A673 (cell line): ENCODE results near the gene FANCL. TPM values are rescaled to one million over a fixed set of nuclear protein-coding genes. Genes with fewer than 3 reads are reported as not detected.
"Not testable (repeated sequence)": the region's sequence is repeated elsewhere in the genome, so short reads cannot be mapped to it uniquely, and the experiment has no call there.

Experiments used
- BruUV-seq: library from RNA; stranded (reverse); fragments of 400-500 nt; replicated peaks from 2 replicates; lab custom pipeline; 2021; lab: Mats Ljungman, UMichigan
- CTCF ChIA-PET: fragments of 300-600 bp; sonication (Branson Sonifier 250); formaldehyde crosslinking; loops from one replicate; lab custom pipeline; 2022; ENCODE audit warnings: antibody characterized with exemption; lab: Charles Lee
- POLR2A ChIA-PET: fragments of 300-600 bp; sonication (Branson Sonifier 250); formaldehyde crosslinking; loops from one replicate; lab custom pipeline; 2022; ENCODE audit warnings: antibody characterized with exemption; ENCODE audit not compliant: low non-redundant PET; lab: Charles Lee
- DNase-seq: peaks from one replicate; pipeline ENCODE4 v3.0.0-alpha.2; 2015; ENCODE audit warnings: low spot score
- H3K27ac ChIP-seq: fragments of 200-600 bp; sonication (generic); 2 replicates; pipeline ENCODE4 v1.5.1; 2016; ENCODE audit warnings: mixed run types, low read depth, mild to moderate bottlenecking, mixed read lengths, antibody characterized with exemption, low read length; ENCODE audit not compliant: poor library complexity, severe bottlenecking
- H3K27me3 ChIP-seq: fragments of 200-600 bp; sonication (generic); replicated peaks from 2 replicates; pipeline ENCODE4 v1.6.1; 2017; ENCODE audit warnings: mixed run types, low read depth, mild to moderate bottlenecking, mixed read lengths, antibody characterized with exemption, low read length; ENCODE audit not compliant: insufficient read depth, poor library complexity
- H3K36me3 ChIP-seq: fragments of 200-600 bp; sonication (generic); 2 replicates; pipeline ENCODE4 v1.6.1; 2016; ENCODE audit warnings: mixed run types, mild to moderate bottlenecking, mixed read lengths, antibody characterized with exemption, low read length; ENCODE audit not compliant: insufficient read depth, poor library complexity, severe bottlenecking
- H3K4me1 ChIP-seq: fragments of 200-600 bp; sonication (generic); 2 replicates; pipeline ENCODE4 v1.6.1; 2017; ENCODE audit warnings: mixed run types, mild to moderate bottlenecking, mixed read lengths, antibody characterized with exemption, low read length; ENCODE audit not compliant: insufficient read depth, poor library complexity, severe bottlenecking
- H3K4me3 ChIP-seq: fragments of 200-600 bp; sonication (generic); 2 replicates; pipeline ENCODE4 v1.5.1; 2016; ENCODE audit warnings: low read depth, mixed run types, mild to moderate bottlenecking, mixed read lengths, low read length; ENCODE audit not compliant: poor library complexity, severe bottlenecking
- H3K9me3 ChIP-seq: fragments of 200-600 bp; sonication (generic); 2 replicates; pipeline ENCODE4 v1.6.1; 2016; ENCODE audit warnings: mixed run types, low read depth, mild to moderate bottlenecking, mixed read lengths, antibody characterized with exemption, low read length; ENCODE audit not compliant: poor library complexity, severe bottlenecking
- EZH2 ChIP-seq: fragments of 200-600 bp; sonication (generic); IDR thresholded peaks from 2 replicates; pipeline ENCODE4 v1.6.1; 2017; ENCODE audit warnings: borderline replicate concordance, low read depth, mild to moderate bottlenecking, mixed read lengths, antibody characterized with exemption, low read length; ENCODE audit not compliant: poor library complexity, severe bottlenecking
- intact Hi-C: fragments of 100-400 bp; cut with micrococcal nuclease; formaldehyde crosslinking; loops from one replicate; pipeline ENCODE4 v1.10.0; 2022; ENCODE audit not compliant: unreplicated experiment
- total RNA-seq: library from RNA; stranded (reverse); gene quantifications from 2 replicates; pipeline ENCODE4 v1.2.3, GENCODE V29; 2021
- TF ChIP-seq, protein P1 (sequence below): fragments of 300-800, 200-600 bp; sonication (generic); conservative IDR thresholded peaks from 2 replicates; pipeline ENCODE4 v1.5.1; 2017; ENCODE audit warnings: low read depth, mild to moderate bottlenecking, antibody characterized with exemption, low read length, moderate library complexity, mixed read lengths

FANCL gene
- total RNA-seq, 1 experiment from 2014 or later: 34.7 TPM

DNA sequence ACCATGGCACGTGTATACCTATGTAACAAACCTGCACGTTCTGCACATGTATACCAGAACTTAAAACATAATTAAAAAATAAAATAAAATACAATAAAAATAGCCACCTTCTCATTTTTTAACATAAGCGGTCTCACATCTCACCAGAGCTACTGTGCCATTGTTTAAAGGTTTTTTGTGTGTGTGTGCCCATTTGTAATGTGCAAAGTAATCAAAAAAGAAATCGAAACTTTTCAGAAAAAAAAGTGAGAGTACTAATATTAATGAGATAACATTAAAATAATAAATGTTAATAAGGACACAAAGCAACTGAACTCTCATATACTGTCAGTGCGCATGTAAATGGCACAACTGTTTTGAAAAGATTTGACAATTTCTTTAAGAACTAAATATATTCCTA is 60.5 kb downstream of the FANCL start:
- ChIA-PET POLR2A (no interaction called here), CTCF (no interaction called here)
- Histone ChIP-seq H3K4me3 (no peak overlapping the region), H3K9me3 (no peaks in the 10 kb centered on the region), H3K36me3 (no peaks in the 10 kb centered on the region), H3K27me3 (no peaks in the 10 kb centered on the region), H3K27ac (no peak overlapping the region), H3K4me1 (no peaks in the 10 kb centered on the region)
- TF ChIP-seq, protein P1, sequence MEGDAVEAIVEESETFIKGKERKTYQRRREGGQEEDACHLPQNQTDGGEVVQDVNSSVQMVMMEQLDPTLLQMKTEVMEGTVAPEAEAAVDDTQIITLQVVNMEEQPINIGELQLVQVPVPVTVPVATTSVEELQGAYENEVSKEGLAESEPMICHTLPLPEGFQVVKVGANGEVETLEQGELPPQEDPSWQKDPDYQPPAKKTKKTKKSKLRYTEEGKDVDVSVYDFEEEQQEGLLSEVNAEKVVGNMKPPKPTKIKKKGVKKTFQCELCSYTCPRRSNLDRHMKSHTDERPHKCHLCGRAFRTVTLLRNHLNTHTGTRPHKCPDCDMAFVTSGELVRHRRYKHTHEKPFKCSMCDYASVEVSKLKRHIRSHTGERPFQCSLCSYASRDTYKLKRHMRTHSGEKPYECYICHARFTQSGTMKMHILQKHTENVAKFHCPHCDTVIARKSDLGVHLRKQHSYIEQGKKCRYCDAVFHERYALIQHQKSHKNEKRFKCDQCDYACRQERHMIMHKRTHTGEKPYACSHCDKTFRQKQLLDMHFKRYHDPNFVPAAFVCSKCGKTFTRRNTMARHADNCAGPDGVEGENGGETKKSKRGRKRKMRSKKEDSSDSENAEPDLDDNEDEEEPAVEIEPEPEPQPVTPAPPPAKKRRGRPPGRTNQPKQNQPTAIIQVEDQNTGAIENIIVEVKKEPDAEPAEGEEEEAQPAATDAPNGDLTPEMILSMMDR: no peak
- no peak for TF ChIP-seq EZH2
- DNase-seq: no peak
- intact Hi-C loops: no loop called here
- no TSS peak for BruUV-seq

- DNase-seq, H3K36me3 ChIP-seq, H3K4me3 ChIP-seq, CTCF ChIA-PET, H3K9me3 ChIP-seq, H3K27ac ChIP-seq, H3K4me1 ChIP-seq, intact Hi-C loops, H3K27me3 ChIP-seq, POLR2A ChIA-PET, BruUV-seq: not testable (repeated sequence)
Observed at GRCh38 chr2:58180175-58180574, 61.0 kb downstream of the FANCL start.

DNA sequence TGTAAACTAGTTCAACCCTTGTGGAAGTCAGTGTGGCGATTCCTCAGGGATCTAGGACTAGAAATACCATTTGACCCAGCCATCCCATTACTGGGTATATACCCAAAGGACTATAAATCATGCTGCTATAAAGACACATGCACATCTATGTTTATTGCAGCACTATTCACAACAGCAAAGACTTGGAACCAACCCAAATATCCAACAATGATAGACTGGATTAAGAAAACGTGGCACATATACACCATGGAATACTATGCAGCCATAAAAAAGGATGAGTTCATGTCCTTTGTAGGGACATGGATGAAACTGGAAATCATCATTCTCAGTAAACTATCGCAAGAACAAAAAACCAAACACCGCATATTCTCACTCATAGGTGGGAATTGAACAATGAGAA is 63.9 kb downstream of the FANCL start:
- H3K4me3 ChIP-seq, CTCF ChIA-PET, H3K27me3 ChIP-seq, BruUV-seq, H3K36me3 ChIP-seq, intact Hi-C loops, DNase-seq, H3K4me1 ChIP-seq, POLR2A ChIA-PET, H3K27ac ChIP-seq, H3K9me3 ChIP-seq: not testable (repeated sequence)

DNA sequence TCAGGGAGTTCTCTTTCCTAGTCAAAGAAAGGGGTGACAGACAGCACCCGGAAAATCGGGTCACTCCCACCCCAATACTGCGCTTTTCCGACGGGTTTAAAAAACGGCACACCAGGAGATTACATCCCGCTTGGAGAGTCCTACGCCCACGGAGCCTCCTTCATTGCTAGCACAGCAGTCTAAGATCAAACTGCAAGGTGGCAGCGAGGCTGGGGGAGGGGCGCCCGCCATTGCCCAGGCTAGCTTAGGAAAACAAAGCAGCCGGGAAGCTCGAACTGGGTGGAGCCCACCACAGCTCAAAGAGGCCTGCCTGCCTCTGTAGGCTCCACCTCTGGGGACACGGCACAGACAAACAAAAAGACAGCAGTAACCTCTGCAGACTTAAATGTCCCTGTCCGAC is 69.3 kb downstream of the FANCL start:
- H3K36me3 ChIP-seq, intact Hi-C loops, POLR2A ChIA-PET, H3K9me3 ChIP-seq, H3K4me3 ChIP-seq, H3K27me3 ChIP-seq, CTCF ChIA-PET, H3K27ac ChIP-seq, DNase-seq, BruUV-seq, H3K4me1 ChIP-seq: not testable (repeated sequence)

DNA sequence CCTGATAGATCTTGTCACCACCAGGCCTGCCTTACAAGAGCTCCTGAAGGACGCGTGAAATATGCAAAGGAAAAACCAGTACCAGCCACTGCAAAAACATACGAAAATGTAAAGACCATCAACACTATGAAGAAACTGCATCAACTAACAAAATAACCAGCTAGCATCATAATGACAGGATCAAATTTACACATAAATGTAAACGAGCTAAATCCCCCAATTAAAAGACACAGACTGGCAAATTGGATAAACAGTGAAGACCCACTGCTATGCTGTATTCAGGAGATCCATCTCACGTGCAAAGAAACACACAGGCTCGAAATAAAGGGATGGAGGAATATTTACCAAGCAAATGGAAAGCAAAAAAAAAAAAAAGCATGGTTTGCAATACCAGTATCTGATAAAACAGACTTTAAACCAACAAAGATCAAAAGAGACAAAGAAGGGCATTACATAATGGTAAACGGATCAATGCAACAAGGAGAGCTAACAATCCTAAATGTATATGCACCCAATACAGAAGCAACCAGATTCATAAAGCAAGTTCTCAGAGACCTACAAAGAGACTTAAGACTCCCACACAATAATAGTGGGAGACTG is 70.7 kb downstream of the FANCL start:
- H3K9me3 ChIP-seq, BruUV-seq, DNase-seq, CTCF ChIA-PET, intact Hi-C loops, POLR2A ChIA-PET, H3K27ac ChIP-seq, H3K4me1 ChIP-seq, H3K4me3 ChIP-seq, H3K36me3 ChIP-seq, H3K27me3 ChIP-seq: not testable (repeated sequence)

DNA sequence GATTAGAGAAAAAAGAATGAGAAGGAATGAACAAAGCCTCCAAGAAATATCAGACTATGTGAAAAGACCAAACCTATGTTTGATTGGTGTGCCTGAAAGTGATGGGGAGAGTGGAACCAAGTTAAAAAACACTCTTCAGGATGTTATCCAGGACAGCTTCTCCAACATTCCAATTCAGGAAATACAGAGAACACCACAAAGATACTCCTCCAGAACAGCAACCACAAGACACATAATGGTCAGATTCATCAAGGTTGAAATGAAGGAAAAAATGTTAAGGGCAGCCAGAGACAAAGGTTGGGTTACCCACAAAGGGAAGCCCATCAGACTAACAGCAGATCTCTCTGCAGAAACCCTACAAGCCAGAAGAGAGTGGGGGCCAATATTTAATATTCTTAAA is 71.3 kb downstream of the FANCL start:
- H3K27me3 ChIP-seq, POLR2A ChIA-PET, H3K4me3 ChIP-seq, DNase-seq, CTCF ChIA-PET, H3K9me3 ChIP-seq, H3K27ac ChIP-seq, H3K36me3 ChIP-seq, intact Hi-C loops, H3K4me1 ChIP-seq, BruUV-seq: not testable (repeated sequence)

DNA sequence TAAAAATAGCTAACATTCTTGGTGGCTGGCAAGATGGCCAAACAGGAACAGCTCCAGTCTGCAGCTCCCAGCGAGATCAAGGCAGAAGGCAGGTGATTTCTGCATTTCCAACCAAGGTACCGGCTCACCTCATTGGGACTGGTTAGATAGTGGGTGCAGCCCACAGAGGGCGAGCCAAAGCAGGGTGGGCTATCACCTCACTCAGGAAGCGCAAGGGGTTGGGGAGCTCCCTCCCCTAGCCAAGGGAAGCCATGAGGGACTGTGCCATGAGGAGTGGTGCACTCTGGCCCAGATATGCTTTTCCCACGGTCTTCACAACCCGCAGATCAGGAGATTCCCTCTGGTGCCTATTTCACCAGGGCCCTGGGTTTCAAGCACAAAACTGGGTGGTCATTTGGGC is 73.0 kb downstream of the FANCL start:
- H3K9me3 ChIP-seq, CTCF ChIA-PET, H3K4me3 ChIP-seq, H3K4me1 ChIP-seq, H3K27ac ChIP-seq, H3K36me3 ChIP-seq, DNase-seq, POLR2A ChIA-PET, intact Hi-C loops, H3K27me3 ChIP-seq, BruUV-seq: not testable (repeated sequence)
